GM13976 (cell line): ENCODE data around the gene IARS1.

Source experiments
- DNase-seq: peaks from one replicate; pipeline ENCODE4 v3.0.0; 2012; ENCODE audit warnings: low spot score
- in situ Hi-C: fragments of 300-500 bp; cut with MboI; formaldehyde crosslinking; loops from one replicate; pipeline ENCODE4 v1.12.0; 2022; ENCODE audit warnings: low sequenced_read_pairs, mixed read lengths, inconsistent platforms; ENCODE audit not compliant: unreplicated experiment
- TF ChIP-seq, protein P1 (sequence below): IDR thresholded peaks from 2 replicates; pipeline ENCODE4 v1.5.1; 2012; ENCODE audit warnings: borderline replicate concordance, mild to moderate bottlenecking; ENCODE audit not compliant: insufficient read depth; ENCODE audit errors: extremely low read depth, missing control alignments, control extremely low read depth

IARS1 gene

DNA sequence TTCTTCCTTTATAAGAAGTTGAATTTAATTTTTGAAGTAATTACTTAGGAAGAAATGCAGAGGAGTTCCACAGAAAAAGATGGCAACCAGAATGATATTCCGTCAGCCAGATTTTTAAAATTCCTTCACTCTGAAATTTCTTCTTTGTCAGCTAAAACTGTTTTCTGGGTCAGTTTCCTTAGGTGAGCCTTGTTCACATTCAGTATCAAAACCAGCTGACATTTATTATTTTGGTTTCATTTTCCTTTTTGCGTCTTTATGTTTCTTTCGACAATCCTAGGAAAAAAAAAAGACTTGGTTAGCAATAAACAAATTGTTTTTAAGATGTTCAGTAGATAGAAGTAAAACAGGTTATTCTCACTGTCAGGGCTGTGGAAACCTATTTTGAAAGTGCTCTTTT lies 4.1 kb upstream of the IARS1 start:
- TF ChIP-seq, protein P1, sequence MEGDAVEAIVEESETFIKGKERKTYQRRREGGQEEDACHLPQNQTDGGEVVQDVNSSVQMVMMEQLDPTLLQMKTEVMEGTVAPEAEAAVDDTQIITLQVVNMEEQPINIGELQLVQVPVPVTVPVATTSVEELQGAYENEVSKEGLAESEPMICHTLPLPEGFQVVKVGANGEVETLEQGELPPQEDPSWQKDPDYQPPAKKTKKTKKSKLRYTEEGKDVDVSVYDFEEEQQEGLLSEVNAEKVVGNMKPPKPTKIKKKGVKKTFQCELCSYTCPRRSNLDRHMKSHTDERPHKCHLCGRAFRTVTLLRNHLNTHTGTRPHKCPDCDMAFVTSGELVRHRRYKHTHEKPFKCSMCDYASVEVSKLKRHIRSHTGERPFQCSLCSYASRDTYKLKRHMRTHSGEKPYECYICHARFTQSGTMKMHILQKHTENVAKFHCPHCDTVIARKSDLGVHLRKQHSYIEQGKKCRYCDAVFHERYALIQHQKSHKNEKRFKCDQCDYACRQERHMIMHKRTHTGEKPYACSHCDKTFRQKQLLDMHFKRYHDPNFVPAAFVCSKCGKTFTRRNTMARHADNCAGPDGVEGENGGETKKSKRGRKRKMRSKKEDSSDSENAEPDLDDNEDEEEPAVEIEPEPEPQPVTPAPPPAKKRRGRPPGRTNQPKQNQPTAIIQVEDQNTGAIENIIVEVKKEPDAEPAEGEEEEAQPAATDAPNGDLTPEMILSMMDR: no peak
- no peak for DNase-seq
- in situ Hi-C loops: no loop called here

DNA sequence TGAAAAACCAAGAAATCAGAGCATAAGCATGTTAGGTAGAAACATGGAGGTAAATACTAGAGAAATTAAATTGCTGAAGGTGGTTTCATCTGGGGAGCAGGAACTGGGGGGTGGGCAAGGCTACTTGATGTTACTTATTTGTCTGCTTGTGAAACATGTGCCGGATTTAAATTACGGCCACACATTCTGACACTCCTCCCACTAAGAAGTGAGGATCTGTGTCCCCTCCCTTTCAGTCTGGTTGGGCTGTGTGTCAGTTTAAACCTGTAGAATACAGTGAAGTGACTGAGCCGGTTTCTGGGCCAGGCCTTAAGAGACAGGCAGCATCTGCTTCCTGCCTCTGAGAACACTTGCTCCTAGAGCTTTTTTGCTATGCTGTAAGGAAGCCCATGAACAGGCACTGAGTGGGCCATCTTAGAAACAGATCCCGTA lies 2.3 kb upstream of the IARS1 start:
- TF ChIP-seq, protein P1: no peak
- in situ Hi-C loops: no loop called here

DNA sequence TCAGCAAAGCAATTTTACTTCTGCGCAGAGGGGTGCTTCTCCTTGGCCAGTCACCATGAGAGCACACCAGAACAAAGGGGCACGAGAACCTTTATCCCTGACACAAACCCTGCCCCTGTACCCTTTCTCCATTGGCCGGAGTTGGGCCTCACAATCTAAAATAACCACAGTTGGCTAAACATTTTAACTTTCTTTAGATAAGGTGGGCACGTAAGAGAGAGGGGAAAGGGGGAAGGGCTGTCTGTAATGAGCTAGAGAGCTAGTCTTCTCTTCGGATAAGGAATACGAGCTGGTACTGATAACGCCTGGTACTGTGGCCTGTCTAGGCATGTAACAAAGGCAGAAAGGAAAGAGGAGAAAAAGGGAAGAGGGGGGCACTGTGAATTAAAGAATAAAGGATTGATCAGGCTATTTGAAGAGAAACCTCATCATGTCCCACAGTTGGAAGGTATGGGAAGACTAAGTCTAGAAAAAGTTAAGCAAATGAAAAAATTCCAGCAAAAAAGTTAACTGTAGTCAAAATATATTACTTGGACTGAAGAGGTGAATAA lies 1.8 kb upstream of the IARS1 start:
- no peak for DNase-seq
- in situ Hi-C loops: no loop called here
- TF ChIP-seq, protein P1: no peak

More for the DNA sequence above, 2.3 kb upstream of the IARS1 start:
- DNase-seq: no peak

DNA sequence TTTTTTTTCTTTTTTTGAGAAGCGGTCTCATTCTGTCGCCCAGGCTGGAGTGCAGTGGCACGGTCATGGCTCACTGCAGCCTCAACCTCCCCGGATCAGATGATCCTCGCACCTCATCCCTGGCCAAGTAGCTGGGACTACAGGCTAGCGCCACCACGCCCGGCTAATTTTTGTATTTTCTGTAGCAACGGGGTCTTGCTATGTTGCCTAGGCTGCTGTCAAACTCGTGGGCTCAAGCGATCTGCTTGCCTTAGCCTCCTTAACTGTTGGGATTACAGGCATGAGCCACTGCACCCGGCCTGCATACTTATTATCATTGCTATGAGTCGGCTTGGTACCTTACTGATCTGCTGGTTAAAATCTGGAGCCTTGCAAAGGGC lies 790 bp upstream of the IARS1 start:
- in situ Hi-C loops: no loop called here
- DNase-seq: no peak

DNA sequence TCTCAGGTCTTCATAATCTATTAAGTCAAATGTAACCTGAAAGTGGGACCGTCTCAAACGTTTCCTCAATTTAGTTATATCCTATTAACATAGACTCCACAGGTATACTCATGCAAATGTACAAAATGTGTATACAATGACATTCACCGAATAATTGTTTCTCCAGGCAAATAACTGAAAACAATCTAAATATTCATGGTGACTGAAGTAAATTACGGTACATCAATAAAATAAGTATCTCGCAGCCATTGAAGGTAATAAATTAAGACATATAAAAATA lies 482 bp downstream of the IARS1 start:
- DNase-seq: no peak
- TF ChIP-seq, protein P1: no peak
- in situ Hi-C loops: no loop called here

More for the DNA sequence above, 790 bp upstream of the IARS1 start:
- TF ChIP-seq, protein P1: no peak

DNA sequence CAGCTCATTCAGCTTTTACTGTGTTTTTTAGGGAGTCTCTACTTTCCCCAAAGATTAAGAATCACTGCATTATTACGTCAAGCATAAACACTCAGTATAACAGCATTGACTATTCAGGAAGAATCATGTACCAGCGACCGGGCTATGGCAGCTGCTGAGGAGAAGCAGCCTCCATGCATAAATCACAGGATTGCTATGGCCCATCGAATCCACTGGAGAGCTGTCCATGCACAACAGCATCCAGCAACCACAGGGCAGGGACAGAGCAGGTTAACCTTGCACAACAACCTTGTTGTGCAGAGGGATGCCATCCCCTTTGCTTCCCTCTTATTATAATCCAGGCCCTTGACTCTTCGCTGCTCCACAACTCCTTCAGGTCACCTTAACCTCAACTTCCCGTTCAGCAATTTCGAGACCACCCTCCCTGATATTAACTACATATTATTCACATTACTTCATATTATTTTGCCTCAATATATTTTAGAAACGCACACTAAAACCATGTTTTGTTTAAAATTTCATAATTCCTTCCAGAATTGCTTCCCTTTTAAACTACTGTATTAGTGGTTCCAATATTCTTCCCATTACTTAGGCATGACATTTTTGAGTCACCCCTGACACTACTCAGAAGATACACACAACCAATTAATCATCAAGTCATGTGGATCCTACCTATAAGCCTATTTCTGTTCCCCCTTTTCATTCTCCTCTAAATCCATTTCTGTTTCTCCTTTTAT lies 991 bp downstream of the IARS1 start:
- in situ Hi-C loops: no loop called here
- no peak for DNase-seq
- TF ChIP-seq, protein P1: no peak
